NT2/D1 (cell line): ENCODE measurements around the gene TOR4A.
A peak's percentile ranks its signal among the peaks of the same experiment; 100 is the strongest.

ENCODE experiments used
- DNase-seq: peaks from one replicate; pipeline ENCODE4 v3.0.0-alpha.2; 2011; ENCODE audit warnings: low read depth, low spot score
- H3K27me3 ChIP-seq: 2 replicates; pipeline ENCODE4 v1.6.0; 2011; ENCODE audit warnings: mild to moderate bottlenecking; ENCODE audit not compliant: insufficient read length, insufficient read depth
- H3K36me3 ChIP-seq: 2 replicates; pipeline ENCODE4 v1.6.1; 2011; ENCODE audit warnings: mild to moderate bottlenecking, low read length, mixed read lengths; ENCODE audit not compliant: insufficient read depth, insufficient read length
- H3K4me1 ChIP-seq: 2 replicates; pipeline ENCODE4 v1.5.1; 2011; ENCODE audit not compliant: insufficient read depth, insufficient read length
- H3K4me3 ChIP-seq: 2 replicates; pipeline ENCODE4 v1.5.1; 2011; ENCODE audit warnings: low read depth; ENCODE audit not compliant: insufficient read length
- H3K9ac ChIP-seq: 2 replicates; pipeline ENCODE4 v1.6.0; 2011; ENCODE audit warnings: low read depth; ENCODE audit not compliant: insufficient read length
- H3K9me3 ChIP-seq: 2 replicates; pipeline ENCODE4 v1.5.1; 2011; ENCODE audit warnings: mild to moderate bottlenecking, low read length; ENCODE audit not compliant: insufficient read depth
- SUZ12 ChIP-seq: IDR thresholded peaks from 2 replicates; pipeline ENCODE4 v1.6.1; 2011; ENCODE audit not compliant: insufficient read length, insufficient read depth; ENCODE audit errors: extremely low read depth
- YY1 ChIP-seq: IDR thresholded peaks from 2 replicates; pipeline ENCODE4 v1.6.1; 2011; ENCODE audit not compliant: insufficient read length, insufficient read depth
- ZNF274 ChIP-seq: IDR thresholded peaks from 2 replicates; pipeline ENCODE4 v1.6.1; 2011; ENCODE audit warnings: mild to moderate bottlenecking, low read depth, low read length

The TOR4A gene

DNA sequence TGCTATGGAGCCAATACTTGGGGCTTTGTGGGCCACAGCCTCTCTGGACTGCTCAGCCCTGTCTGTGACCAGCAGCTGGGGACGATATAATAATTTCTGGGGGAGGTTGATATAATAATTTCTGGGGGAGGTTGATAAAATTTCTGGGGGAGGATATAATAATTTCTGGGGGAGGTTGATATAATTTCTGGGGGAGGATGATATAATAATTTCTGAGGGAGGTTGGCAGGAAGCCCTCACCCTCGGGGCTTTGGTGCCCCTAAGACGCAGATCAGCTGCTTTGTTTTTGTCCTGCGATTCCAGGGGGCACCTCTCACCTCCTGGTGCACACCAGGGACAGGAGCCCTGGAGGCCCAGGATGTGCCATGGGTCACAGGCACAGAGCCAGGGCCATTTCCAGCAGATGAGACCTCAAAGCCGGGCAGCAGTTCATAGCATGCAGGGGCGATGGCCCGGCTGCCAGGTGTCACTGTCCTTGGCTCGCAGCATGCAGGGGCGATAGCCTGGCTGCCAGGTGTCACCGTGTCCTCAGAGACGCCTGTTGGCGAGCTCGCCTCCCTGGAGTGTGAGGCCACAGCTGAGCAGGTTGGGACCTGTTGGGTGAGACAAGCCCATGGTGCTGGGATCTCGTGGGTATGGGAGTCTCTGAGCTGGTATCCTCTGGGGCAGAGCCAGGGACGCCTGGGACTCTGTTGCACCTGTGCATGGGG is 3.8 kb upstream of the TOR4A start:
- no peak for DNase-seq
- Histone ChIP-seq H3K36me3 (peaks cover 62% of the 10 kb centered on the region), H3K4me3 (no peak overlapping the region), H3K4me1 (peaks cover 41% of the 10 kb centered on the region), H3K9me3 (peaks cover 3% of the 10 kb centered on the region; the same call in 1 of the 2 replicates), H3K27me3 (no peaks in the 10 kb centered on the region), H3K9ac (peak overlapping the region; percentile 36)
- TF ChIP-seq ZNF274 (no peak), YY1 (no peak), SUZ12 (no peak)

DNA sequence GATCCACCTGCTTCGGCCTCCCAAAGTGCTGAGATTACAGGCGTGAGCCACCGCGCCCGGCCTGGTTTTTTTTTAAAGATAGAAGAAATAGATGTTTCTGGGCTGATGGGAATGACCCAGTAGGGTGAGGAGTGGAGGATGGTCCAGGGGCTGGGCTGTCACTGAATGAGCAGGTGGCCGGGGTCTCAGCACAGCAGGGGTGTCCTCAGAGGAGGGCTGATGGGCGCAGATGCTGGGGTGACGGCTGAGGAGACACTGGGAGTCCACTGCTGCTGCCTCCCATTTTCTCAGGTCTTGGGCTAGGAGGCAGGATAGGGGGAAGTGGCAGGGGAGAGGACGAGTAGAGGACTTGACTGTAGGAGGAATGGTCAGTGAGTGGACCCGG is 2.3 kb upstream of the TOR4A start:
- Histone ChIP-seq H3K9ac (peak overlapping the region; percentile 80), H3K4me3 (no peak overlapping the region), H3K27me3 (no peaks in the 10 kb centered on the region), H3K9me3 (peaks cover 14% of the 10 kb centered on the region; the same call in 1 of the 2 replicates), H3K36me3 (peaks cover 61% of the 10 kb centered on the region), H3K4me1 (peaks cover 48% of the 10 kb centered on the region)
- DNase-seq: no peak
- TF ChIP-seq YY1 (no peak), ZNF274 (no peak), SUZ12 (no peak)

DNA sequence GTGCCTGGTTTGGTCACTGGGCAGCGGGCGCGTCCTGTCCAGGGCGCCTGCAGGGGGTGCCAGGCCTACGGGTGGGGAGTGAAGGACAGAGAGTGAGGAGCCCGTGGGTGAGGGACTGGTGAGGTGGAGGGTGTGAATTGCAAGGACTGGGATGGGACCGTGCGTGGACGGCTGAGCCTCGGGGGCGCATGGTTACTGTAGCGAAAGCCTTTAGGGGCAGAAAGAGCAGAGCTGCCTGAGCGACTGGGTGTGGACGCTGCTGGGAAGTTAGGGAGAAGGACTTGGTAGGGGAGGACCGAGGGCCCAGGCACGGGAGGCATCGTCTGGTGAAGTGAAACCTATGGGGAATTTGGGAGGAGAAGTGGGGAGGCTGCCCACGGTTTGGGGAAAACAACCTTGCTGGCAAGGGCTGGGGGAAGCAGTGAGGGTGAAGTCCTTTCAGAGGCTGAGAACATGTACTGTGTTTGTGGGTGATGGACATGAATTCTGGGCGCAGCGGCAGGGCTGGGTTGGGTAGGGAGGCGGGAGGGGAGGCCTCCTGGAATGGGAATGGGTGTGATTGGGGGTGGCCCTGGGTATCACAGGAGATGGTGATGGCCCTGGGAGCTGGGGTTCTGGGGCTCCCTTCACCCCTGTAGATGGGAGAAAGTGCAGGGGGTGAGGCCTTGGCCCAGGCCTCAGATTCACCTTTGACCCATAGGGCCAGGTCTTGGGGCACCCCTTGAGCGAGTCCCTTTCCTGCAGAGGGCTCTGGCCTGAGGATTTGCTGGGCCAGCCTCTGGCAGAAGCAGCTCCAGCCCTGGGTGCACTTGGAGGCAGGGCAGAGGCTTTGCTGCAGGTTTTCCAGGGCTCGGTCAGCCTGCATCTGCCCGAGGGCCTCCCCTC is 1.7 kb upstream of the TOR4A start:
- no peak for DNase-seq
- Histone ChIP-seq H3K9ac (peak overlapping the region; percentile 80), H3K9me3 (peaks cover 14% of the 10 kb centered on the region; the same call in 1 of the 2 replicates)

DNA sequence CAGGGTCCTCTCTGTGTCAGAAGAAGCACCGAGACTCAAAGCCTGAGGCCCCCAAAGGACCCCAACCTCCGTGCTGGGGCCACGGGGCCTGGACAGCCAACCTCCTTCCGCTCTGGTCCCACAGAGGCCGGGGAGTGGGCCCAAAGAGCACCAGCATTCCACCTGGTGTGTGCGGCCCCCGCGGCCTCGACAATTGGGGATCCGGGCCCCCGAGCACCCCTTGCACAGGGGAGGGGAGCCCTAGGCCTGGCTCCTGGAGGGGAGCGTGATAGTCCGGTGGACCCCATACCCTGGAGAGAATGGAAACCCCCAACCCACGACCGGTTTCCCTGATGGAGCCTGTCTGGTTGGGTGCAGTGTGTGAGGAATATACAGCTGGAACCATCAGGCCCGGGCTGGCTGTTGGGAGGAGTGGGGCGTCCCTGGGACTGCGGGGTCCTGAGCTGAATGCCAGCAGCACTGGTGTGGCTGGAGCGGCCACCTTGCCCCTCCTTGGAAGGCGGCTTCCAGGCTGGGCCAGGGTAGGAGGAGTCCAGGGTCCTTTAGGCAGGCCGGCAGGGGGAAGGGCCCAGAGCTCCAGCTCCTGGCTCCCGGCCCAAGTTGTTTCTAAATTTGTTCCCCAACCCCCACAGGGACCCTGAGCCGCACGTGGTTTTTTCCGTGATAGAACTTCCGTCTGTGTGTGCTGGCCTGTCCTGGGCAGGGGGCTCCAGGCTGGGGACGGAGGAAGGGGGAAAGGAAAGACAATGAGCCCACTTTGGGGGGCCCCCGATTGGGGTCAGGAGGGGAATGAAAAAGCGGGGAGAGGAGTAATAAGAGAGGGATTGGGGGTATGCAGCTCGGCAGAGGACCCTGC is 825 bp upstream of the TOR4A start:
- Histone ChIP-seq H3K9ac (peak overlapping the region; percentile 80), H3K36me3 (peaks cover 52% of the 10 kb centered on the region), H3K4me1 (peaks cover 49% of the 10 kb centered on the region), H3K9me3 (peaks cover 14% of the 10 kb centered on the region; the same call in 1 of the 2 replicates), H3K4me3 (peak overlapping the region; percentile 28), H3K27me3 (peaks cover under 1% of the 10 kb centered on the region)
- TF ChIP-seq YY1: no peak
- no peak for TF ChIP-seq SUZ12
- TF ChIP-seq ZNF274: no peak
- DNase-seq: no peak

More for the DNA sequence above, 1.7 kb upstream of the TOR4A start:
- Histone ChIP-seq H3K4me1 (peaks cover 52% of the 10 kb centered on the region), H3K27me3 (no peaks in the 10 kb centered on the region), H3K4me3 (no peak overlapping the region), H3K36me3 (peaks cover 59% of the 10 kb centered on the region)
- TF ChIP-seq SUZ12: no peak
- TF ChIP-seq ZNF274: no peak
- TF ChIP-seq YY1: no peak

DNA sequence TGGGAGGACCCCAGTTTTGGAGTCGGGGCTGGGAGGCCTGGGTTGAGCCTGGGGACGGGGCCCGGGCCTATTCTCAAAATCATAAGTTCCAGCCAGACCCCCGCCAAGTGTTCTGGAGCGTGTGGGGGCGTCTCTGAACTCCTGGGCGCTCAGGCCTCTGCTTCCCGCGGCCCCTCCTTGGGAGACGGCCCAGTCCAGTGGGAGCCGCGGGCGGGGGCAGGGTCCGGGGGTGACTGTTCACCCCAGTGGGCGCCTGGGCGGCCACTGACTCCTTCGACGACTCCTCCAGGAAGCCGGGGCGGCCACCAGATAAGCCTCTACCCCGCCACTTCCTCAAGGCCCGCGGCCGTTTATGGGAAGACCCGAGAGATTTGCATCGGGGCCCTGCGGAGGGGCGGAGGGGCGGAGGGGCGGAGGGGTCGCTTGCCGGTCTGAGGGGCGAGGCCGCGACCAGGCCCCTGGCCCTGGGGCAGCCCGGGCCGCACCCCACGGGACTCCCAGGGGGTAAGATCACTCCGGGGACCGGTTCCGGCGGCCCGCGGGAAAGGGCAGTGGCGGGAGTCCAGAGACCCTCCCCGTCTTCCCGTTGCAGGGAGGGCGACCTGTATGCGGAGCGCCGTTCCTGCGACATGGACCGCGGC is 655 bp downstream of the TOR4A start:
- Histone ChIP-seq H3K9me3 (peaks cover 14% of the 10 kb centered on the region; the same call in 1 of the 2 replicates), H3K4me1 (peaks cover 46% of the 10 kb centered on the region), H3K36me3 (peaks cover 45% of the 10 kb centered on the region), H3K27me3 (peaks cover 3% of the 10 kb centered on the region), H3K4me3 (peak overlapping the region; percentile 28), H3K9ac (peak overlapping the region; percentile 80)
- no peak for DNase-seq
- TF ChIP-seq SUZ12 (no peak), YY1 (no peak)
